Ovary (tissue), 9 donors: ENCODE results near the gene ADGRD1. TPM values are rescaled to one million over a fixed set of nuclear protein-coding genes. Genes with fewer than 3 reads are reported as not detected.

Source experiments
- DNase-seq, 5 donors: peaks; one replicate each; pipeline ENCODE4 v3.0.0-alpha.2; 2019 to 2020
- H3K27ac ChIP-seq, 2 donors: fragments of 200-600 bp; one replicate each; pipeline versions ENCODE4 v1.5.1 to v1.8.0; 2019 to 2022
- H3K27me3 ChIP-seq: fragments of 200-600 bp; one replicate; pipeline ENCODE4 v1.8.0; 2022
- H3K36me3 ChIP-seq: fragments of 200-600 bp; sonication (generic); one replicate; pipeline ENCODE4 v1.5.1; 2019
- H3K4me1 ChIP-seq: one replicate; pipeline ENCODE4 v1.8.1; 2013; ENCODE audit warnings: mild to moderate bottlenecking, moderate library complexity; ENCODE audit not compliant: insufficient read depth
- H3K4me3 ChIP-seq: fragments of 200-600 bp; sonication (generic); one replicate; pipeline ENCODE4 v1.5.1; 2017
- H3K9me3 ChIP-seq, 2 donors: fragments of 200-600 bp in 1 of 2; sonication (generic) in 1 of 2; one replicate each; pipeline versions ENCODE4 v1.5.1 to v1.8.1; 2013 to 2019; ENCODE audit warnings: mild to moderate bottlenecking in 1 of 2, moderate library complexity in 1 of 2
- CTCF ChIP-seq, 3 donors: fragments of 450-650 bp in 2 of 3; fragments of 200-600 bp in 1 of 3; IDR thresholded peaks; one replicate each; pipeline versions ENCODE4 v1.5.1 to v1.8.0; 2016 to 2022; ENCODE audit warnings: antibody characterized with exemption in 3 of 3, mild to moderate bottlenecking in 1 of 3
- EP300 ChIP-seq: sonication (generic); formaldehyde crosslinking; IDR thresholded peaks from one replicate; pipeline ENCODE4 v1.6.1; 2017; ENCODE audit warnings: antibody characterized with exemption
- POLR2A ChIP-seq: fragments of 450-650 bp; IDR thresholded peaks from one replicate; pipeline ENCODE4 v1.6.1; 2017; ENCODE audit warnings: antibody characterized with exemption, mild to moderate bottlenecking, moderate library complexity
- WGBS, 3 donors: extraction: QIAGEN DNeasy Blood & Tissue Kit in 1 of 3; methylation state at CpG; one replicate each; pipeline versions ENCODE4 v1.1.5 to v1.1.7; 2013 to 2017; 5-methylcytosine and 5-hydroxymethylcytosine counted together
- intact Hi-C, 4 donors: fragments of 100-400 bp; cut with DNase I; formaldehyde crosslinking; loops; one replicate each; pipeline versions ENCODE4 v1.11.0 to v1.15.1; 2022 to 2023
- polyA plus RNA-seq, 2 donors: library from polyadenylated mRNA; stranded (reverse); fragments of 200-250 nt in 1 of 2; fragments of 350-450 nt in 1 of 2; fragmentation: Illumina TruSeq in 1 of 2; extraction: RNeasy Lipid Tissue Mini Kit (QIAGEN cat#74804) in 1 of 2; gene quantifications; one replicate each; pipeline ENCODE4 v1.2.3, GENCODE V29; 2013 to 2014
- total RNA-seq, 7 donors: library from RNA; depleted of rRNA in 2 of 7; stranded (reverse); fragments of >200 nt in 2 of 7; fragmentation: NEBNext Ultra II Directional in 3 of 7; extraction: Animal tissue kit (Norgen Biotek cat#: 25700) in 3 of 7; gene quantifications; one replicate each; pipeline versions ENCODE4 v1.1.0 to v1.2.4, GENCODE V29; 2016 to 2023
- donor health status: DM: no; HTN: no; CAD: no; lungs with moderate emphysema.
- donor health status: DM: no; HTN: no; CAD: no.
- donor health status: Bipolar disorder and iron deficiency.
- donor health status: DM: yes; HTN: yes; CAD: no.
- donor health status: DM: no; HTN: no; CAD: no.
- donor health status: DM: yes; HTN: yes; CAD: no.

The ADGRD1 gene
- total and polyA plus RNA-seq, 9 donors, result 7.6 to 75.3 (median 25.9) TPM

- DNase-seq, result no peak
- Histone ChIP-seq H3K4me3 (no peak overlapping the region), H3K4me1 (no peaks in the 10 kb centered on the region), H3K27me3 (no peaks in the 10 kb centered on the region), H3K9me3 (no peaks in the 10 kb centered on the region), H3K36me3 (no peaks in the 10 kb centered on the region), H3K27ac (no peak overlapping the region)
- TF ChIP-seq POLR2A (no peak), CTCF (IDR thresholded peaks at IDR 0.05) (no peak), EP300 (no peak)
- intact Hi-C loops, result no loop called here
- 84 to 90% (median 88%) methylated on average over 28 of the region's 28 CpGs for WGBS, 3 donors
Measured at GRCh38 chr12:131032082-131032750, 78.5 kb downstream of the ADGRD1 start.

- no peaks in the 10 kb centered on the region for H3K36me3 ChIP-seq
- TF ChIP-seq EP300 (no peak), POLR2A (no peak), CTCF (IDR thresholded peaks at IDR 0.05) (no peak)
- no peak for DNase-seq
- intact Hi-C loops, result no loop called here
- no peaks in the 10 kb centered on the region for H3K4me1 ChIP-seq
- H3K27me3 ChIP-seq, result no peaks in the 10 kb centered on the region
- no peaks in the 10 kb centered on the region for H3K9me3 ChIP-seq
- no peak overlapping the region for H3K4me3 ChIP-seq
- WGBS, 3 donors, result 88 to 95% (median 95%) methylated on average over 12 to 16 of the region's 16 CpGs
- H3K27ac ChIP-seq, result no peak overlapping the region
Measured at GRCh38 chr12:131033486-131033885, 79.8 kb downstream of the ADGRD1 start.

- WGBS, 3 donors, result 91 to 96% (median 93%) methylated on average over 30 of the region's 30 CpGs
- H3K36me3 ChIP-seq, result no peaks in the 10 kb centered on the region
- H3K4me1 ChIP-seq, result no peaks in the 10 kb centered on the region
- H3K27ac ChIP-seq, result no peak overlapping the region
- no peaks in the 10 kb centered on the region for H3K27me3 ChIP-seq
- DNase-seq, result no peak
- TF ChIP-seq CTCF (IDR thresholded peaks at IDR 0.05) (no peak), EP300 (no peak), POLR2A (no peak)
- intact Hi-C loops, result no loop called here
- no peak overlapping the region for H3K4me3 ChIP-seq
- no peaks in the 10 kb centered on the region for H3K9me3 ChIP-seq
Measured at GRCh38 chr12:131033886-131034482, 80.3 kb downstream of the ADGRD1 start.

- no peak for DNase-seq
- H3K9me3 ChIP-seq, result no peaks in the 10 kb centered on the region
- no peak overlapping the region for H3K27ac ChIP-seq
- TF ChIP-seq POLR2A (no peak), CTCF (IDR thresholded peaks at IDR 0.05) (no peak), EP300 (no peak)
- no peaks in the 10 kb centered on the region for H3K4me1 ChIP-seq
- WGBS, 3 donors, result 78 to 85% (median 79%) methylated on average over 15 of the region's 15 CpGs
- no peaks in the 10 kb centered on the region for H3K27me3 ChIP-seq
- H3K36me3 ChIP-seq, result no peaks in the 10 kb centered on the region
- intact Hi-C loops, result no loop called here
- no peak overlapping the region for H3K4me3 ChIP-seq
Measured at GRCh38 chr12:131034631-131035244, 81.0 kb downstream of the ADGRD1 start.
